HG02981 (cell line): ENCODE data around the gene HSD17B11.
"Not testable (repeated sequence)": the region's sequence is repeated elsewhere in the genome, so short reads cannot be mapped to it uniquely, and the experiment has no call there.

Source experiments
- ATAC-seq: cut with Tn5 transposase; IDR thresholded peaks from one replicate; pipeline ENCODE4 v1.9.1; 2021; ENCODE audit warnings: mild to moderate bottlenecking, moderate library complexity; ENCODE audit not compliant: unreplicated experiment

Gene HSD17B11

GRCh38 chr4:87406462-87406861 lies 15.5 kb upstream of the HSD17B11 start:
- no peak for ATAC-seq

GRCh38 chr4:87405211-87405820 lies 14.3 kb upstream of the HSD17B11 start:
- no peak for ATAC-seq

DNA sequence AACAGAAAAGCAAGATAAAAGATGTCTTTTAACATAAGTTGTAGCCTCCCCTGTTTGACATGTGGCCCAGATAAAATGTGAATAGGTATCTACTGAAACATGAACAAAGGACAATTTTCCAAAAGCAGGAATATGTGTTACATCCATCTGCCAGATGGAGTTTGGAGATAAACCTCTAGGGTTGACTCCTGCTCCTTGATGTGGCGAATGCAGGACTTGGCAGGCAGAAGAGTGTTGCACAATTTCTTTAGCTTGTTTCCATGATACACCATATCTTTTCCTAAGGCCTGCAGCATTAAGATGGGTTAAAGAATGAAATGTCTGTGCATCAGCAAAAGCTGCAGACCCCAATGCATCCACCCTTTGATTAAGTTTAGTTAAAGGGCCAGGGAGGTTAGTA lies 12.7 kb upstream of the HSD17B11 start:
- ATAC-seq: not testable (repeated sequence)

DNA sequence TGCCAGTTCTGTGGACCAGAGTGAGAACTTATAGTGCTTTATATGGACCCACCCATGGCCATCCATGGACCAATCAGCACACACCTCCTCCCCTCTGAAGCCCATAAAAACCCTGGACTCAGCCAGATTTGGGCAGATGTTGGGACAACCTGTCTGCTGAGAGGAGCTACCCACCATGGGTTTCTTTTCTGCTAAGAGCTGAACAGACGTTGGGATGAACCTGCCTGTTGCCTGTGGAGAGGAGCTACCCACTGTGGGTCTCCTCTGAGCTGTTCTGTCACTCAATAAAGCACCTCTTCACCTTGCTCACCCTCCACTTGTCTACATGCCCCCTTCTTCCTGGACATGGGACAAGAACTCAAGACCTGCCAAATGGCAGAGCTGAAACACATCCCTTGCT lies 9.0 kb upstream of the HSD17B11 start:
- ATAC-seq: no peak

DNA sequence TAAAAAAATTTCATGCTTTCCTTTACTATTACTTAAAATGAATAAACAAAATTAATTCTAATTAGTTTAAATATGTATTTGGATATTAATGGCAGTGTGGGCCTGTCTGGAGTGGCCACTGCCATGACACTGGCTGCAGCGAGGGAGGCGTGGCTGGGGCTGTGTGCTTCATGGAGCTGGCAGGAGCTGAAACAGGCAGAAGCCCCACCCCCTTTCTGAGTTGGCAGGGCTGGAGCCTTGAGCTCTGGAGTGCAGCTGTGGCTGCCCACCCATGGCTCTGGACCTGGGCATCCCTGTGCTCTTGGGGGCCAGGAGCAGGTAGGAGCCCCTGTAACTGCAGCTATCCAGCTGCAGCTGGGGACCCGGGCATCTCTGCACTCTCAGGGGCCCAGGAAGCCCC lies 8.2 kb upstream of the HSD17B11 start:
- ATAC-seq: no peak

GRCh38 chr4:87395851-87396250 lies 4.9 kb upstream of the HSD17B11 start:
- not testable (repeated sequence) for ATAC-seq

DNA sequence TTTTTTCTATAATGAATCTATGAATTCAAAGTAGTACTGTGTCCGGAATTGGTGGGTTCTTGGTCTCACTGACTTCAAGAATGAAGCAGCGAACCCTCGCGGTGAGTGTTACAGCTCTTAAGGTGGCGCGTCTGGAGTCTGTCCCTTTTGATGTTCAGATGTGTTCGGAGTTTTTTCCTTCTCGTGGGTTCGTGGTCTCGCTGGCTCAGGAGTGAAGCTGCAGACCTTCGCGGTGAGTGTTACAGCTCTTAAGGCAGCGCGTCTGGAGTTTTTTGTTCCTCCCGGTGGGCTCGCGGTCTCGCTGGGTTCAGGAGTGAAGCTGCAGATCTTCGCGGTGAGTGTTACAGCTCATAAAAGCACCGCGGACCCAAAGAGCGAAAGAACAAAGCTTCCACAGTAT lies 4.1 kb upstream of the HSD17B11 start:
- ATAC-seq: not testable (repeated sequence)

GRCh38 chr4:87392183-87392582 lies 1.2 kb upstream of the HSD17B11 start:
- ATAC-seq: no peak

GRCh38 chr4:87391576-87392054 lies 627 bp upstream of the HSD17B11 start:
- ATAC-seq: peak; percentile 5

DNA sequence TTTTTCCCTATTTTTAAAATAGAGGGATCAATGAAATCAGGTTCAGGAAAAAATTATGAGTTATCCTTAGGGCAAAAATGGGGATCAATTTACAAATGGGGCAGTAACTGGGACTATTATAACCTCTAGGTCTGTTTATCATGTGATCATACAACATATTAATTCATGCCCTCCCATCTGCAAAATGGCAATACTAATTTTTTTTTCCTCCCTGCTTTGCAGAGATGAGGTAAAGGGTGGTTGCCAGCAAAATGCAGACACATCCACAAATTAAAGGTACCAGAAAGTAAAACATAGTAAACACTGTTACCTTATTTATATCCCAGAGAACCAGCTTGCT lies 467 bp downstream of the HSD17B11 start:
- ATAC-seq: peak; percentile 4

DNA sequence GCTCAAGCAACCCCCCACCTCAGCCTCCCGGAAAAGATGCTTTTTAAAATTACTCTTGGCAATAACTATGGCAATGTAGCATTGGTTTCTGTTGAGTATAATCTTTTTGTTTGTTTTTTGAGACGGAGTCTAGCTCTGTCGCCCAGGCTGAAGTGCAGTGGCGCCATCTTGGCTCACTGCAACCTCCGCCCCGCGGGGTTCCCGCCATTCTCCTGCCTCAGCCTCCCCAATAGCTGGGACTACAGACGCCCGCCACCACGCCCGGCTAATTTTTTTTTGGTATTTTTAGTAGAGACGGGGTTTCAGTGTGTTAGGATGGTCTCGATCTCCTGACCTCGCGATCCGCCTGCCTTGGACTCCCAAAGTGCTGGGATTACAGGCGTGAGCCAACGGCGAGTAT lies 933 bp downstream of the HSD17B11 start:
- ATAC-seq: not testable (repeated sequence)

- no peak for ATAC-seq
Measured at GRCh38 chr4:87388901-87389300, 2.1 kb downstream of the HSD17B11 start.

DNA sequence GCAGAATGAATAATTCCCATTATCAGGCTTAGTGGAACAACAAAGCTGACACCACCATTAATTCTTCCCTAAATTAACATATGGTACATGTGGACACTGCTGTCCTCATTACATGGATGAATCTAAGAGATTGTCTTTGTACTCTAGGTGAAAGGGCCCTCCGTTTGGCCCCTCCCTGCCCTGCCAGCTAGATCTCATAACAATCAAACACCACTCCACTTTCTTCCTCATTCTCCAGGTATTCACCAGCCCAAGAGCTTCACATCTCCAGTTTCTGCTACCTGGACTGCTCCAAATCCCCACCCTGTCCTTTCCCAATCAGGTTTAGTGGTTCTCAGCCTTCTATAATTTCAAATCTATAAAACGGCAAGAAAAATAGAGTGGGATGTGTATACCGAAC lies 3.8 kb downstream of the HSD17B11 start:
- no peak for ATAC-seq

DNA sequence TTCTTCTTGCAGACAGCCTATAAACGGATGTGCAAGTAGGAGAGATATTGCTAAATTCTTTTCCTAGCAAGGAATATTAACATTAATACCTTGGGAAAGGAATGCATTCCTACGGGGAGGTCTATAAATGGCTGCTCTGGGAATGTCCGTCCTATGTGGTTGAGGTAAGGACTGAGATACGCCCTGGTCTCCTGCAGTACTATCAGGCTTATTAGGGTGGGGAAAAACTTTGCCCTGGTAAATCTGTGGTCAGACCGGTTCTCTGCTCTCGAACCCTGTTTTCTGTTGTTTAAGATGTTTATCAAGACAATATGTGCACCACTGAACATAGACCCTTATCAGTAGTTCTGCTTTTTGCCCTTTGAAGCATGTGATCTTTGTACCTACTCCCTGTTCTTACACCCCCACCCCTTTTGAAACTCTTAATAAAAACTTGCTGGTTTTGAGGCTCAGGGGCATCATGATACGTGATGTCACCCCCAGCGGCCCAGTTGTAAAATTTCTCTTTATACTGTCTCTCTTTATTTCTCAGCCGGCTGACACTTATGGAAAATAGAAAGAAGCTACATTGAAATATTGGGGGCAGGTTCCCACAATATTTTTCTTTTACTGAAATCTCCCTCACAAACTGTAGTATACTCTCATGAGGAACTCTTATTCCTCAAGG lies 6.4 kb downstream of the HSD17B11 start:
- ATAC-seq: not testable (repeated sequence)

- no peak for ATAC-seq
Measured at GRCh38 chr4:87382931-87383330, 8.1 kb downstream of the HSD17B11 start.

DNA sequence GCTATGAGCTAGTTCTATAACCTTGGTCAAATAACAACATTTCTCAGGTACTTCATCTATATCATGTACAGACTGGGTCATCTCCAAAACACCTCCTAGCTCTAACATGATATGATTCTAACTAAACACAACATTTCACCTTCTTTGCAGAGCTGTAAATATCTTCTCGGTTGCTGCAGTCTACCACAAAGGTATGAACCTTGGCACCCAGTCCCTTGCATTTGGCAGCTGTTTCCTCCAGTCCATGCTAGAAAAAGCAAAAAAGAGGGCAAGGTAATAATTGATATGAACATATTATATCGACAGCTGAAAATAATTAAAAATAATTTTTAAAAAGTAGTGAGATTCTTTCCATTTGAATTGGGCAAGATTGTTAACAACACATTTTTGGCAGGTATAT lies 8.9 kb downstream of the HSD17B11 start:
- no peak for ATAC-seq

DNA sequence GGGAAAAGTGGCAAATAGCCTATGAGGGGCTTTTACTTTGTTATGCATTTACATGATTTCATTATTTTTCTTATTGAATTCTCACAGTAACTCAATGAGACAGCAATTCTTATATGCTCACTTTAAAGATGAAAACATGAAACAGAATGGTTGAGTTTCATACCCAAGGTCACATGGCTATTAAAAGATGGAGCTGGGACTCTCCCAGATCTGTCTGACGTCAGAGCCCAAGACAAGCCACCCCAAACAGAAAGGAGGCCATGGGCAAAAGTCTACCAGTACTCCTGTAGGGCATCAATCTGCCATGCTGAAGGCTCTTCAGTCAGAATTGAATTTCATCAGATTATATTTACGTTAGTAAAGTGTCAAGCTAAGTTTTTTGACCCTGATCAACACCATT lies 13.2 kb downstream of the HSD17B11 start:
- ATAC-seq: no peak

GRCh38 chr4:87375719-87376291 lies 15.2 kb downstream of the HSD17B11 start:
- ATAC-seq: peak; percentile 65

GRCh38 chr4:87370068-87370467 lies 20.9 kb downstream of the HSD17B11 start:
- no peak for ATAC-seq

- ATAC-seq: no peak
Measured at GRCh38 chr4:87366521-87367162, 24.3 kb downstream of the HSD17B11 start.

DNA sequence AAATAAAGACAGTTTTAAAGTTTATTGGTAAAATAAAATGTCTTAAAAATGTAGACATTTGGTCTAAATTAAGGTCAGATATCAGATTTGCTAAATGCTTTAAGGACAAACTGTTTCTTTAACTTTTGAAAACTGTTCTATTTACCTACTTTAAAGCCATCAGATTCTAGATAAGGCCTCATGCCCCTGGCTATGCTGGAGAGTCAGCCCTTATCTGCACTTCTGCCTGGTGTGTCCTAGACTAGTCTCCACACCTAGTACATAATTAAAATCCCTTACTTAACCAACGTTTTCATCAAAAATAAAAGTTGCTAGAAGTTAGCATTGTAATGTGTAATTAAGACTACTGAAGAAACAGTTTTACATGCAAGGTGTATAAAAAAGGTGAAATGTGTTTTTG lies 25.6 kb downstream of the HSD17B11 start:
- no peak for ATAC-seq

DNA sequence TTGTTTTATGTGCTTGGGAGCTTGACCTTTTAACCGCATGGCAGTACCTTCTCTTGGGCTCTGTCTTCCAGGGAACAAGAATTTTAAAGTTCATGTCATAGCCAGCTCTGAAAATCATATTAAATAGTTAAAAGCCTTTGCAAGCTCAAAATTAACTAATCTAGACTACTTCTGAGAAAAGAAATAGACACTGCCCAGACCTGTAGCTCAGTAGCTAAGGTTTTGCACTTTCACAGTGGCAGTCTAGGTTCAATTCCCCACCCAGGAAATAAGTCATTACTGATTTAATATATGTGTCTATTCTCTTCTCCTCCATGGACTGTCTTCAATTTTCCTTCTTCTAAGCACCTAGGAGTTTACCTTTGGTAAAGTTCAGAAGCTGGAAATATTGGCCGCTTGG lies 27.4 kb downstream of the HSD17B11 start:
- ATAC-seq: no peak
